ENCODE measurements around the gene WWOX.

WWOX gene

GRCh38 chr16:78667675-78668074 lies 568.2 kb downstream of the WWOX start:
- Histone ChIP-seq H3K4me3 (ENCODE audit: low read depth in 1 of 2, low read length in 2 of 2) (no peak overlapping the region), H3K9ac (ENCODE audit: low read depth, low read length) (no peak overlapping the region), H4K20me1 (ENCODE audit: insufficient read depth, low read length) (no peaks in the 10 kb centered on the region), H3K4me1 (ENCODE audit: insufficient read depth, low read length) (no peaks in the 10 kb centered on the region), H3K9me3 (ENCODE audit: insufficient read depth, low read length, severe bottlenecking) (no peaks in the 10 kb centered on the region), H3K36me3 (ENCODE audit: insufficient read depth, low read length) (no peaks in the 10 kb centered on the region), H3K4me2 (ENCODE audit: insufficient read depth, low read length) (no peak overlapping the region), H3K27me3 (ENCODE audit: insufficient read depth, low read length, poor library complexity) (no peaks in the 10 kb centered on the region), H2AFZ (ENCODE audit: low read depth, low read length) (no peak overlapping the region), H3K27ac (ENCODE audit: low read length) (no peak overlapping the region), H3K79me2 (ENCODE audit: insufficient read depth, low read length) (no peaks in the 10 kb centered on the region)
- DNase-seq (no peak), ATAC-seq (ENCODE audit: insufficient read depth, low read depth) (no peak)
- TF ChIP-seq EZH2 (IDR thresholded peaks at IDR 0.05; ENCODE audit: borderline replicate concordance, low read depth, low read length, severe bottlenecking) = no peak
- no peak for TF ChIP-seq CTCF (IDR thresholded peaks at IDR 0.05; ENCODE audit: borderline replicate concordance, extremely low read depth, low read length, poor library complexity, severe bottlenecking)

- Histone ChIP-seq H3K27ac (ENCODE audit: low read length) (no peak overlapping the region), H3K4me1 (ENCODE audit: insufficient read depth, low read length) (no peaks in the 10 kb centered on the region), H3K27me3 (ENCODE audit: insufficient read depth, low read length, poor library complexity) (no peaks in the 10 kb centered on the region), H3K4me3 (ENCODE audit: low read depth in 1 of 2, low read length in 2 of 2) (no peak overlapping the region), H3K9me3 (ENCODE audit: insufficient read depth, low read length, severe bottlenecking) (no peaks in the 10 kb centered on the region), H3K4me2 (ENCODE audit: insufficient read depth, low read length) (no peak overlapping the region), H3K79me2 (ENCODE audit: insufficient read depth, low read length) (no peaks in the 10 kb centered on the region), H4K20me1 (ENCODE audit: insufficient read depth, low read length) (no peaks in the 10 kb centered on the region), H3K9ac (ENCODE audit: low read depth, low read length) (no peak overlapping the region), H3K36me3 (ENCODE audit: insufficient read depth, low read length) (no peaks in the 10 kb centered on the region), H2AFZ (ENCODE audit: low read depth, low read length) (no peak overlapping the region)
- ATAC-seq (ENCODE audit: insufficient read depth, low read depth) = no peak
- TF ChIP-seq EZH2 (IDR thresholded peaks at IDR 0.05; ENCODE audit: borderline replicate concordance, low read depth, low read length, severe bottlenecking) (no peak), CTCF (IDR thresholded peaks at IDR 0.05; ENCODE audit: borderline replicate concordance, extremely low read depth, low read length, poor library complexity, severe bottlenecking) (no peak)
- no peak for DNase-seq
Observed at GRCh38 chr16:78668393-78668792, 568.9 kb downstream of the WWOX start.

GRCh38 chr16:78669994-78670393 lies 570.5 kb downstream of the WWOX start:
- TF ChIP-seq CTCF (IDR thresholded peaks at IDR 0.05; ENCODE audit: borderline replicate concordance, extremely low read depth, low read length, poor library complexity, severe bottlenecking) (no peak), EZH2 (IDR thresholded peaks at IDR 0.05; ENCODE audit: borderline replicate concordance, low read depth, low read length, severe bottlenecking) (no peak)
- ATAC-seq (ENCODE audit: insufficient read depth, low read depth) = no peak
- H3K36me3 ChIP-seq (ENCODE audit: insufficient read depth, low read length) = no peaks in the 10 kb centered on the region
- H3K79me2 ChIP-seq (ENCODE audit: insufficient read depth, low read length) = no peaks in the 10 kb centered on the region
- no peak overlapping the region for H3K4me3 ChIP-seq (ENCODE audit: low read depth in 1 of 2, low read length in 2 of 2)
- H3K4me1 ChIP-seq (ENCODE audit: insufficient read depth, low read length) = no peaks in the 10 kb centered on the region
- H3K27me3 ChIP-seq (ENCODE audit: insufficient read depth, low read length, poor library complexity) = no peaks in the 10 kb centered on the region
- no peak overlapping the region for H3K4me2 ChIP-seq (ENCODE audit: insufficient read depth, low read length)
- no peak overlapping the region for H3K9ac ChIP-seq (ENCODE audit: low read depth, low read length)
- H2AFZ ChIP-seq (ENCODE audit: low read depth, low read length) = no peak overlapping the region
- H3K27ac ChIP-seq (ENCODE audit: low read length) = no peak overlapping the region
- no peaks in the 10 kb centered on the region for H4K20me1 ChIP-seq (ENCODE audit: insufficient read depth, low read length)
- H3K9me3 ChIP-seq (ENCODE audit: insufficient read depth, low read length, severe bottlenecking) = no peaks in the 10 kb centered on the region
- DNase-seq = no peak
